MCF 10A (cell line): ENCODE measurements around the gene TPRG1. TPM values are rescaled to one million over a fixed set of nuclear protein-coding genes. Genes with fewer than 3 reads are reported as not detected.

Experiments
- BruUV-seq: library from RNA; stranded (reverse); fragments of 400-500 nt; replicated peaks from 2 replicates; lab custom pipeline; 2021; lab: Mats Ljungman, UMichigan
- CTCF ChIA-PET: fragments of 300-600 bp; sonication (Branson Sonifier 250); formaldehyde crosslinking; extraction: SDS; loops from one replicate; lab custom pipeline; 2021; ENCODE audit warnings: antibody characterized with exemption, inconsistent platforms; lab: Yijun Ruan, JAX
- POLR2A ChIA-PET: fragments of 300-600, 350-650 bp; sonication (Branson Sonifier 250); formaldehyde crosslinking; extraction: SDS; loops from one replicate; lab custom pipeline; 2020; ENCODE audit warnings: antibody characterized with exemption, inconsistent platforms; lab: Yijun Ruan, JAX
- DNase-seq: peaks from one replicate; pipeline ENCODE4 v3.0.0-alpha.2; 2018; ENCODE audit not compliant: unreplicated experiment
- H3K27ac Mint-ChIP-seq: one replicate; pipeline ENCODE4 v1.8.0; 2022; ENCODE audit warnings: mild to moderate bottlenecking, low read depth, mixed read lengths; ENCODE audit not compliant: unreplicated experiment
- H3K27me3 Mint-ChIP-seq: one replicate; pipeline ENCODE4 v1.8.0; 2022; ENCODE audit warnings: mixed read lengths; ENCODE audit not compliant: insufficient read depth, unreplicated experiment
- H3K36me3 Mint-ChIP-seq: one replicate; pipeline ENCODE4 v1.8.0; 2022; ENCODE audit warnings: mild to moderate bottlenecking, moderate library complexity, mixed read lengths; ENCODE audit not compliant: insufficient read depth, unreplicated experiment
- H3K4me1 Mint-ChIP-seq: one replicate; pipeline ENCODE4 v1.8.0; 2022; ENCODE audit warnings: mixed read lengths; ENCODE audit not compliant: insufficient read depth, unreplicated experiment
- H3K4me3 Mint-ChIP-seq: one replicate; pipeline ENCODE4 v1.8.0; 2022; ENCODE audit warnings: mild to moderate bottlenecking, moderate library complexity, mixed read lengths; ENCODE audit not compliant: unreplicated experiment
- H3K9me3 Mint-ChIP-seq: one replicate; pipeline ENCODE4 v1.8.0; 2022; ENCODE audit warnings: mixed read lengths; ENCODE audit not compliant: unreplicated experiment
- CTCF ChIP-seq: fragments of 200-600 bp; IDR thresholded peaks from one replicate; pipeline ENCODE4 v1.8.0; 2022; ENCODE audit warnings: antibody characterized with exemption, mild to moderate bottlenecking; ENCODE audit not compliant: unreplicated experiment
- intact Hi-C: fragments of 100-400 bp; cut with micrococcal nuclease; formaldehyde crosslinking; loops from 2 replicates; pipeline ENCODE4 v1.14.1; 2022
- total RNA-seq: library from RNA; stranded (reverse); gene quantifications from 2 replicates; pipeline ENCODE4 v1.2.3, GENCODE V29; 2022

Gene TPRG1
- total RNA-seq, 1 experiment from 2014 or later = 2.0 TPM

- BruUV-seq = no TSS peak
- Mint-ChIP-seq H3K4me3 (no peak overlapping the region), H3K9me3 (no peaks in the 10 kb centered on the region), H3K27ac (no peak overlapping the region), H3K36me3 (no peaks in the 10 kb centered on the region), H3K27me3 (no peaks in the 10 kb centered on the region), H3K4me1 (peaks cover 4% of the 10 kb centered on the region)
- ChIA-PET CTCF (interaction anchor here (0.5 to 1.3 kb wide), 3 partner anchors 9 to 197 kb away, joined by 3 read pairs; no protein-coding TSS in a partner anchor), POLR2A (interaction anchor here (1.3 to 2.7 kb wide), 2 partner anchors 10 kb away, joined by 3 to 9 read pairs; no protein-coding TSS in a partner anchor)
- DNase-seq = no peak
- intact Hi-C loops = no loop called here
- no peak for TF ChIP-seq CTCF
Measured at GRCh38 chr3:189331002-189331418, 159.2 kb downstream of the TPRG1 start.

- H3K27me3 Mint-ChIP-seq = no peaks in the 10 kb centered on the region
Measured at GRCh38 chr3:189334064-189334920, 162.5 kb downstream of the TPRG1 start.

GRCh38 chr3:189337673-189338091 lies 165.9 kb downstream of the TPRG1 start:
- Mint-ChIP-seq H3K36me3 (no peaks in the 10 kb centered on the region), H3K9me3 (peaks cover 12% of the 10 kb centered on the region), H3K27ac (no peak overlapping the region), H3K4me3 (no peak overlapping the region), H3K27me3 (no peaks in the 10 kb centered on the region), H3K4me1 (peaks cover 4% of the 10 kb centered on the region)
- DNase-seq = no peak
- no TSS peak for BruUV-seq
- ChIA-PET CTCF (no interaction called here), POLR2A (interaction anchor here (1.7 to 2.0 kb wide), 2 partner anchors 13 to 16 kb away, joined by 5 to 10 read pairs; no protein-coding TSS in a partner anchor)
- intact Hi-C loops = no loop called here
- TF ChIP-seq CTCF = no peak

More at GRCh38 chr3:189334064-189334920, 162.5 kb downstream of the TPRG1 start:
- ChIA-PET CTCF (interaction anchor here (0.6 to 0.9 kb wide), 5 partner anchors 12 to 623 kb away, joined by 3 to 6 read pairs (median 3); no protein-coding TSS in a partner anchor), POLR2A (interaction anchor here (0.5 to 3.1 kb wide), 6 partner anchors 10 to 456 kb away, joined by 3 to 12 read pairs (median 5); no protein-coding TSS in a partner anchor)
- intact Hi-C loops = no loop called here
- Mint-ChIP-seq H3K27ac (no peak overlapping the region), H3K4me1 (peaks cover 4% of the 10 kb centered on the region), H3K4me3 (no peak overlapping the region), H3K9me3 (peaks cover 12% of the 10 kb centered on the region), H3K36me3 (no peaks in the 10 kb centered on the region)
- DNase-seq = peak; percentile 13
- no peak for TF ChIP-seq CTCF
- no TSS peak for BruUV-seq

GRCh38 chr3:189338366-189338765 lies 166.6 kb downstream of the TPRG1 start:
- H3K27me3 Mint-ChIP-seq = no peaks in the 10 kb centered on the region

More at GRCh38 chr3:189338366-189338765, 166.6 kb downstream of the TPRG1 start:
- H3K9me3 Mint-ChIP-seq = peaks cover 12% of the 10 kb centered on the region
- ChIA-PET CTCF (interaction anchor here (2.0 kb wide), 1 partner anchor 16 kb away, joined by 4 read pairs; no protein-coding TSS in a partner anchor), POLR2A (interaction anchor here (0.7 to 2.0 kb wide), 5 partner anchors 9 to 18 kb away, joined by 3 to 10 read pairs (median 4); no protein-coding TSS in a partner anchor)
- DNase-seq = no peak
- H3K4me3 Mint-ChIP-seq = no peak overlapping the region
- peaks cover 4% of the 10 kb centered on the region for H3K4me1 Mint-ChIP-seq
- BruUV-seq = no TSS peak
- no peak for TF ChIP-seq CTCF
- no peak overlapping the region for H3K27ac Mint-ChIP-seq
- intact Hi-C loops = no loop called here
- H3K36me3 Mint-ChIP-seq = no peaks in the 10 kb centered on the region
